ENCODE results near the gene IL12RB2.

IL12RB2 gene

GRCh38 chr1:67420835-67421492 is 113.3 kb downstream of the IL12RB2 start:
- no peak overlapping the region for H3K4me3 ChIP-seq (ENCODE audit: low read depth, low read length)
- no peak for DNase-seq (ENCODE audit: low read depth)

DNA sequence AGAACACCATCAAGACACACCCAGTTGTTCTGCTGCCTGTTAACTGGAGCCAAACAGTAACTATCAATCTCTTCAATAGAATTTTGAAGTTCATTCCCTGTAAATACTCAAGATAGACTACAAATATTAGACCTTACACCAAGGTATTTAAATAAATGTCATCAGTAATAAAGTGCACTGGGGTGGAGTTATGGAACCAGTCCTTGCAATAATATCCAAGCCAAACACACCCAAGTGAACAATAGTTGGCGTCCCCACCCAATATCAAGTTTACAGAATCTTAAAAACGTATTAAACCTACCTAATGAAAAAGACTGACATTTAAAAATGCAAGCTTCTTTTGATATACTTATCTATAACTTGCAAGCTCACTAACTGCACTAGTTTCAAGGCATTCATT is 119.8 kb downstream of the IL12RB2 start:
- no peak for DNase-seq (ENCODE audit: low read depth)

DNA sequence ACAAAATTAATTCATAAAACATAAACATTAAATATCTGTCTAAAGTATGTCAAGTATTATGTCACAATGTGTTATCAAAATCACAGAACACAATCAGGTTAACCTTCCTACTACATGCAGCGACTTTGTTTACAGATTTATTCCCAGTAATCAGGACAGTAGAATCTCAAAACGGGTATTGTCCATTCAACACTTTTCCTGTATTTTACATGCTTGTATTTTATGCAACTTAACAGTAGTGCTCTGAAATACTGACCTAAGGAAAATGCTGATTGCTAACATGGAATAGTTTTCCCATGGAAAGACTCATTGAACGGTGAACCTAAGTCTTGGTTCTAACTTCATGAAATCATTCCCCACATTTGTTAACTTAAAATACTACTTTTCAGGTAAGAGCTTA is 120.3 kb downstream of the IL12RB2 start:
- DNase-seq (ENCODE audit: low read depth) = no peak
- peak overlapping the region; percentile 85 for H3K4me3 ChIP-seq (ENCODE audit: low read depth, low read length)

More for the DNA sequence above, 119.8 kb downstream of the IL12RB2 start:
- H3K4me3 ChIP-seq (ENCODE audit: low read depth, low read length) = peak overlapping the region; percentile 85

- DNase-seq (ENCODE audit: low read depth) = no peak
Measured at GRCh38 chr1:67429011-67429527, 121.4 kb downstream of the IL12RB2 start.

DNA sequence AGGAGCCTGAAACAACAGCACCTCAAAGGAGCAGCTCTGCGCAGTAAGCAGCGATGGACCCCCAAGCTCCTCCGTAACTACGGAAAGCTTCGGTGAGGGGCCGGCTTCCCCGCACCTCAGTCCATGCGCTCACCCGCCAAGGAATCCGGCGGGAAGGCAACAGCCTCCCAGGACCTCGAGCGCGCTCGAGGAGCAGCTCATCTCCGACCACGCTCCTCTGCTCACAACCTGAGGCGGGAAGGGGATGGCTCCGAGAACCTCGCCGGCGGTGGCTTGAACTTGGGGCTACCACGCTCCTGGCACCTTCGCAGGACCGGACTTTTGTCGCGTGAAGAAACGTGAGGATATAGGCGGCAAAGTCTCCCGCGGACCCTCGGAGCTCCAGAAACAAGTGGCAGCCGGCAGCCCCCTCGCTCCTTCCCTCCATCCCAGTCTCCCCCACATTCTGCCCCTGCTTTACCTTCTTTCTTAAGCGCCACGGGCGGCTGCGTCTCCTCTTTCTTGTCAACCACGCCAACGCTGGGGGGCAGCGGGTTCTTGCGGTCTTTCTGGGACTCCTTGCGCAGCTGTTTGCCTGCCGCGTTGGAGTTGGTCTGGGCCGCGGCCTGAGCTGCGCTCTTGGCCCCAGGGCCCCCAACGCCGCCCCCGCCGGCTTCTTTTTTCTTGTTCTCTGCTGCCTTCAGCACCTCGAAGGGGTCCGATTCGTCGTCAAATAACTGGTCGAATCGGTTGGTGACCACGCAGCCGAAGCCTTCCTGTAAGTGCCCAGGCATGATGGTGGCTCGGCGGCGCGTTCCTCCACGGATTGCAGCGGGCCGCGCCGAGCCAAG is 122.1 kb downstream of the IL12RB2 start:
- peak overlapping the region; percentile 85 for H3K4me3 ChIP-seq (ENCODE audit: low read depth, low read length)
- DNase-seq (ENCODE audit: low read depth) = no peak

More at GRCh38 chr1:67429011-67429527, 121.4 kb downstream of the IL12RB2 start:
- peak overlapping the region; percentile 85 for H3K4me3 ChIP-seq (ENCODE audit: low read depth, low read length)

- H3K4me3 ChIP-seq (ENCODE audit: low read depth, low read length) = peak within 1 kb of the TSS; percentile 85
- peak; percentile 90 for DNase-seq (ENCODE audit: low read depth)
Measured at GRCh38 chr1:67430358-67431155, 122.9 kb downstream of the IL12RB2 start, which contains the start of gene SERBP1. Gene SERBP1, minus strand, starts transcription at chr1:67430402. Its CDS starts 102 bp downstream, at chr1:67430300.

- DNase-seq (ENCODE audit: low read depth) = no peak
- H3K4me3 ChIP-seq (ENCODE audit: low read depth, low read length) = peak overlapping the region; percentile 85
Measured at GRCh38 chr1:67431156-67431765, 123.6 kb downstream of the IL12RB2 start.

DNA sequence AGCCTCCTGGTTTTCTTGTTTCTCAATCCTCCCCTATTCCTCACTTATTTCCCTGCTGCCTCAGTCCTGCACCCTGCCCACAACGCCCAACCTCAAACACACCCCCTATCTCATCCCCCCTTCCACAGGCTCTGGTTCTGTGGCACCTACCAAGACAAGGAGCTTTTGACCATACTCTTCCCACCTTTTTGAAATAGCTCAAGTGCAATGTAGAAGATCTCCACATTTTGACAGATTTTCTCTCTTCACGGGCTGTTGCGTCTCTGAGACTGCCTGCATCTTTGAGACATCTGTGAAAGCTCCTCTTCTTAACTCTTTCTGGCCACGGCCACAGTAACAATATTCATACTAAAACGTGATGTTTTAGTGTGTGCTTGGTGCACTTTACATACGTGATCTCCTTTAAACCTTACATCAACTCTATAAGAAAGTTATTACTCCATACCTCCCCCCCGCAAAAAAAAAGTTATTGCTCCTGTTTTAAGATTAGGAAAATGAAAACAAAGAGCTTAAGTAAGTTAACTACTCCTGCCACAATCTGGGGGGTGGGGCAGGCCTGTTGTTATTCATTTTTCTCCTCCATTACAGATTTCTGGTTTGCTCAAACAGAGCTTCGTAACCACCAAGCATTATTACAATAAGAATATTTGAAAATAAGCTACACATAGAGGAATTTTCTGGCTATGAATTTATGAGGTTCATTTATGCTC is 124.4 kb downstream of the IL12RB2 start:
- peak overlapping the region; percentile 85 for H3K4me3 ChIP-seq (ENCODE audit: low read depth, low read length)
- no peak for DNase-seq (ENCODE audit: low read depth)

DNA sequence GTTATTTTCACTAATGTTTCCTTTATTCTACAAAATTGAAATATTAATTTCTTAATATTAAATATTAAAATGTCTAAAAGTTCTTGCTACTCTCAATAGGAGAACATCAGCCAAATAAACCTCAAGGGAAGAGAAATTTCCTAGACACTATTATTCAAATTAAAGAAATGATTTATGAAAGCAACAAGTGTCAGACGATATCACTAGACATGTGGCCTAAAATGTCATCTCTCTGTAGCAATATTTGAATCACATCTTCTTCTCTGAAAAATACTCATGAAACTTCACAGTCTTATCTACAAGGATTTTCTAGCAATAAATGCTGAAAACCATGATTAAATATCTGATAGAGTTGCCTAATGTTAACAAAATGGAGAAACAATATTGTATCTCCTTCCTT is 125.1 kb downstream of the IL12RB2 start:
- DNase-seq (ENCODE audit: low read depth) = no peak
- no peak overlapping the region for H3K4me3 ChIP-seq (ENCODE audit: low read depth, low read length)

GRCh38 chr1:67433837-67434236 is 126.2 kb downstream of the IL12RB2 start:
- no peak overlapping the region for H3K4me3 ChIP-seq (ENCODE audit: low read depth, low read length)
- no peak for DNase-seq (ENCODE audit: low read depth)

GRCh38 chr1:67434491-67434890 is 126.8 kb downstream of the IL12RB2 start:
- H3K4me3 ChIP-seq (ENCODE audit: low read depth, low read length) = no peak overlapping the region
- no peak for DNase-seq (ENCODE audit: low read depth)

GRCh38 chr1:67436511-67437055 is 128.9 kb downstream of the IL12RB2 start:
- H3K4me3 ChIP-seq (ENCODE audit: low read depth, low read length) = no peak overlapping the region
- no peak for DNase-seq (ENCODE audit: low read depth)

GRCh38 chr1:67437961-67438360 is 130.3 kb downstream of the IL12RB2 start:
- DNase-seq (ENCODE audit: low read depth) = no peak
- no peak overlapping the region for H3K4me3 ChIP-seq (ENCODE audit: low read depth, low read length)

- no peak for DNase-seq (ENCODE audit: low read depth)
- no peak overlapping the region for H3K4me3 ChIP-seq (ENCODE audit: low read depth, low read length)
Measured at GRCh38 chr1:67439277-67440029, 131.8 kb downstream of the IL12RB2 start.

GRCh38 chr1:67440339-67440738 is 132.7 kb downstream of the IL12RB2 start:
- H3K4me3 ChIP-seq (ENCODE audit: low read depth, low read length) = no peak overlapping the region
- DNase-seq (ENCODE audit: low read depth) = no peak

DNA sequence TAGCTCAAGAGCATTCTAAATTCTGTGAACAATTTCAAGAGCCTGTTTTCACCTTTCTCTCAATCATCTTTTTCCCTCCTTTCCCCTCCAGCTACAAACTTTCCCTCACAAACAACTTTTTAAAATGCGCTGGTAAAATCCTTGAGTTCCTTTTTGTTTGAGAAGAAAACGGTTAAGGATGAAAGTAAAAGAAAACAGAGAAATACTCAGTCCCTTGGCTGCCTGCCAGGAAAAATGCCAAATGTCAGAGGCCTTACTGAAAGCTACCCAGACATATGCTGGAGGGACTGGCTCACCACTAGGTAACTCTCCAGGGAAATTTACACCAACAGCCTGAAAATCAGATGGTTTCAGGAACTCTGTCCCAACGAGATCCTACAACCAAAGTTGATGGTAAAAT is 133.5 kb downstream of the IL12RB2 start:
- no peak overlapping the region for H3K4me3 ChIP-seq (ENCODE audit: low read depth, low read length)
- DNase-seq (ENCODE audit: low read depth) = peak; percentile 33

DNA sequence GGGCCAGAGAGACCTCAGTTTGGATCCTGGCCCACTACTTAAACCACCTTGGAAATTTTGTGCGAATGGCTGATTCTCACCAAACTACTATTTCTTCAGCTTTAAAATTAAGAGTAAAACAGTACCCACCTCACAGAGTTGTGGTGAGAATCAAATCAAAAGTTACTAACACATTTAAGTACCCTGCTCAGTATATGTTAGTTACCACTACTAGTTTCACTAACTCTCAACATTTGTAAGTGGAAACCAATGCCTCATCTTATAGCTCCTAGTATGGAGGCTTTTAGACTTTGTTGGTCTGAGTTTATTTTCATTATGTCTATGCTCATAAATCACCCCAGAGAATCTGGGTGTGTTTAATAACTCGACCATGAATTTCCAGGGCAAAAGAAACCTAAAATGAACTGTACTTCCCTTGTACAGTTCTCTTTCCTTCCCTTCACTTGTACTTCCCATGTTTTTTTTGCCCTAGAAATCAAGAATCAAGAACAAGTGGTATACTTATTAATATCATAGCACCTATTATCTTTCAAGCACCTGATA is 134.1 kb downstream of the IL12RB2 start:
- no peak overlapping the region for H3K4me3 ChIP-seq (ENCODE audit: low read depth, low read length)
- no peak for DNase-seq (ENCODE audit: low read depth)
